Measurements from ENCODE around the gene RPL41.
A peak's percentile ranks its signal among the peaks of the same experiment; 100 is the strongest.
"Not testable (repeated sequence)": the region's sequence is repeated elsewhere in the genome, so short reads cannot be mapped to it uniquely, and the experiment has no call there.

RPL41 gene

GRCh38 chr12:56103823-56104108, 12.7 kb upstream of the RPL41 start:
- DNase-seq: no peak

GRCh38 chr12:56104109-56104814, 12.2 kb upstream of the RPL41 start, which contains the start of gene PA2G4:
TSS of gene PA2G4 (plus strand) at chr12:56104559. CDS start at chr12:56104738, 179 bp downstream.
- peak; percentile 89 for DNase-seq

GRCh38 chr12:56104815-56105608, 11.4 kb upstream of the RPL41 start:
- no peak for DNase-seq

- no peak for DNase-seq
Observed at GRCh38 chr12:56105609-56105902, 10.9 kb upstream of the RPL41 start.

- no peak for DNase-seq
Observed at GRCh38 chr12:56107242-56107641, 9.2 kb upstream of the RPL41 start.

GRCh38 chr12:56110571-56110970, 5.9 kb upstream of the RPL41 start:
- no peak for DNase-seq

- DNase-seq: no peak
Observed at GRCh38 chr12:56114084-56114483, 2.3 kb upstream of the RPL41 start.

- no peak for DNase-seq
Observed at GRCh38 chr12:56115329-56115728, 1.1 kb upstream of the RPL41 start.

- DNase-seq: not testable (repeated sequence)
Observed at GRCh38 chr12:56117082-56117706, 761 bp downstream of the RPL41 start.

GRCh38 chr12:56117778-56118687, 1.6 kb downstream of the RPL41 start, which contains the start of gene ZC3H10:
TSS of gene ZC3H10 (plus strand) at chr12:56118266. CDS start at chr12:56120563, 2,297 bp downstream.
- DNase-seq: peak; percentile 95

- no peak for DNase-seq
Observed at GRCh38 chr12:56118688-56119357, 2.4 kb downstream of the RPL41 start.

GRCh38 chr12:56119361-56119796, 2.9 kb downstream of the RPL41 start:
- DNase-seq: peak; percentile 18

- DNase-seq: no peak
Observed at GRCh38 chr12:56120158-56120846, 3.9 kb downstream of the RPL41 start.

GRCh38 chr12:56121204-56121870, 4.9 kb downstream of the RPL41 start:
- no peak for DNase-seq

- no peak for DNase-seq
Observed at GRCh38 chr12:56122637-56123036, 6.2 kb downstream of the RPL41 start.

GRCh38 chr12:56124133-56124532, 7.7 kb downstream of the RPL41 start:
- no peak for DNase-seq

- no peak for DNase-seq
Observed at GRCh38 chr12:56126732-56127239, 10.4 kb downstream of the RPL41 start.

- DNase-seq: no peak
Observed at GRCh38 chr12:56127485-56127887, 11.1 kb downstream of the RPL41 start.

GRCh38 chr12:56127888-56128669, 11.6 kb downstream of the RPL41 start, which contains the start of gene ESYT1:
TSS of gene ESYT1 (plus strand) at chr12:56128267. CDS start at chr12:56128320, 53 bp downstream.
- DNase-seq: peak; percentile 94

- no peak for DNase-seq
Observed at GRCh38 chr12:56128670-56129205, 12.3 kb downstream of the RPL41 start.

Data from NCI-H524 treated with DMSO at 0.1 percent for 48 hours (cell line).